HG03175 (cell line): ENCODE results near the gene MRPL58.
A peak's percentile ranks its signal among the peaks of the same experiment; 100 is the strongest.
"Not testable (repeated sequence)": the region's sequence is repeated elsewhere in the genome, so short reads cannot be mapped to it uniquely, and the experiment has no call there.

ENCODE experiments used
- ATAC-seq: cut with Tn5 transposase; IDR thresholded peaks from one replicate; pipeline ENCODE4 v1.9.1; 2021; ENCODE audit warnings: mild to moderate bottlenecking, moderate library complexity; ENCODE audit not compliant: unreplicated experiment

The MRPL58 gene

GRCh38 chr17:74987418-74987908, 25.0 kb upstream of the MRPL58 start, which contains the start of gene CDR2L:
Gene CDR2L, plus strand, starts transcription at chr17:74987632. Its CDS starts 412 bp downstream, at chr17:74988044.
- ATAC-seq: peak; percentile 91

- peak; percentile 40 for ATAC-seq
Observed at GRCh38 chr17:74987909-74988711, 24.4 kb upstream of the MRPL58 start.

GRCh38 chr17:74990581-74991105, 21.8 kb upstream of the MRPL58 start:
- ATAC-seq: no peak

- ATAC-seq: no peak
Observed at GRCh38 chr17:74992223-74992622, 20.2 kb upstream of the MRPL58 start.

GRCh38 chr17:74994440-74994839, 18.0 kb upstream of the MRPL58 start:
- no peak for ATAC-seq

- no peak for ATAC-seq
Observed at GRCh38 chr17:74995847-74996246, 16.6 kb upstream of the MRPL58 start.

- no peak for ATAC-seq
Observed at GRCh38 chr17:74998783-74999182, 13.7 kb upstream of the MRPL58 start.

- no peak for ATAC-seq
Observed at GRCh38 chr17:74999523-74999922, 12.9 kb upstream of the MRPL58 start.

GRCh38 chr17:75001915-75002843, 10.3 kb upstream of the MRPL58 start:
- ATAC-seq: no peak

- no peak for ATAC-seq
Observed at GRCh38 chr17:75003070-75003956, 9.2 kb upstream of the MRPL58 start.

GRCh38 chr17:75003957-75004355, 8.5 kb upstream of the MRPL58 start:
- ATAC-seq: no peak

GRCh38 chr17:75004371-75004770, 8.1 kb upstream of the MRPL58 start:
- no peak for ATAC-seq

GRCh38 chr17:75005291-75005690, 7.2 kb upstream of the MRPL58 start:
- no peak for ATAC-seq

- ATAC-seq: not testable (repeated sequence)
Observed at GRCh38 chr17:75006084-75006483, 6.4 kb upstream of the MRPL58 start.

GRCh38 chr17:75006653-75007052, 5.8 kb upstream of the MRPL58 start:
- no peak for ATAC-seq

GRCh38 chr17:75008373-75008772, 4.1 kb upstream of the MRPL58 start:
- no peak for ATAC-seq

- ATAC-seq: no peak
Observed at GRCh38 chr17:75009139-75009724, 3.2 kb upstream of the MRPL58 start.

GRCh38 chr17:75010683-75011400, 1.6 kb upstream of the MRPL58 start:
- ATAC-seq: no peak

- no peak for ATAC-seq
Observed at GRCh38 chr17:75011401-75012095, 922 bp upstream of the MRPL58 start.
